HG03469 (cell line): ENCODE data around the gene DNAJC3.
"Not testable (repeated sequence)": the region's sequence is repeated elsewhere in the genome, so short reads cannot be mapped to it uniquely, and the experiment has no call there.

ENCODE experiments used
- ATAC-seq: cut with Tn5 transposase; IDR thresholded peaks from one replicate; pipeline ENCODE4 v1.9.1; 2021; ENCODE audit warnings: mild to moderate bottlenecking, moderate library complexity, moderate number of reproducible peaks; ENCODE audit not compliant: unreplicated experiment

DNAJC3 gene

DNA sequence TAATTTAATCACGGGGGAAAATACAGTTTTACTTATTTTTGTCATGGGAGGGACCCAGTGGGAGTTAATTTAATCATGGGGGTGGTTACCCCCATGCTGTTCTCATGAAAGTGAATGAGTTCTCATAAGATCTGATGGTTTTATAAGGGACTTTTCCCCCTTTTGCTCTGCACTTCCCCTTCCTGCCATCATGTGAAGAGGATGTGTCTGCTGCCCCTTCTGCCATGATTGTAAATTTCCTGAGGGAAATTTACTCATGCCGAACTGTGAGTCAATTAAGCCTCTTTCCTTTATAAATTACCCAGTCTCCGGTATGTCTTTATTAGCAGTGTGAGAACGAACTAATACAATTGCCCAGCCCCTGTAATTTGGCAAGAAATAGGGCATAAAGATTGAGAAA lies 35.9 kb downstream of the DNAJC3 start:
- not testable (repeated sequence) for ATAC-seq

DNA sequence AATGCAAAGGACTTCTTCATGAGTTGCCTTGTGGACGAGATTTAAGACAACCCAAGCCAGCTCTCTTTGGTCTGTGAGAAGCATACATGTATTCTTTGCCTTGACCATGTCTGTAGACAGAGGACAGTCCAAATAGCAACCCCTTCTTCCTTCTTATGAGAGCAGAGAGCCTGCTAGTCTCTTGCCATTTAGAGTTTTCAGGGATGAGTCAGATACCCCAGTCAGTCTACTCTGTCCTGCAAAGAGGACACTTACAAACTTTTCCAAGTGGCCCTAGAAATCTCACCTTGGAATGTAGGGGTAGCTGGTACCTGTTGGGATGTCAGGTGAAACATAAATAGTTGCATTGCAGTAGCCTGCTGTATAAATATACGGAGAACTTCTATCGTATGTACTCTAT lies 36.7 kb downstream of the DNAJC3 start:
- no peak for ATAC-seq

- ATAC-seq: no peak
These were observed 37.3 kb downstream of the DNAJC3 start for GRCh38 chr13:95714142-95714832.

GRCh38 chr13:95716231-95716630 lies 39.3 kb downstream of the DNAJC3 start:
- no peak for ATAC-seq

DNA sequence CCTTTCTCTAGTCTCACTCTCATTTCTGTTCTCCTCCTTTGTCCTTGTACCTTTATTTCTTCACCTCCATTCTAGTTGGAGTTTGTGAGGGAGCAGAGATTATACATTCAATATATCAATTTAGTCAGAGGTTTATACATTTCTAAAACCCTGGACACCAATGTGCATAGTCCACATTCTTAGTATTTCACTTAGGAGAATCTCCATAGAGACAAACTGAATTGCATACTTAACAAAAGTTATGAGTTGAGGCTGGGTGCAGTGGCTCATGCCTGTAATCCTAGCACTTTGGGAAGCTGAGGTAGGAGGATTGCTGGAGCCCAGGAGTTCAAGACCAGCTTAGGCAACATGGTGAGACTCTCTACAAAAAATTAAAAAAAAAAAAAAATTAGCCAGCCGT lies 45.3 kb downstream of the DNAJC3 start:
- no peak for ATAC-seq

DNA sequence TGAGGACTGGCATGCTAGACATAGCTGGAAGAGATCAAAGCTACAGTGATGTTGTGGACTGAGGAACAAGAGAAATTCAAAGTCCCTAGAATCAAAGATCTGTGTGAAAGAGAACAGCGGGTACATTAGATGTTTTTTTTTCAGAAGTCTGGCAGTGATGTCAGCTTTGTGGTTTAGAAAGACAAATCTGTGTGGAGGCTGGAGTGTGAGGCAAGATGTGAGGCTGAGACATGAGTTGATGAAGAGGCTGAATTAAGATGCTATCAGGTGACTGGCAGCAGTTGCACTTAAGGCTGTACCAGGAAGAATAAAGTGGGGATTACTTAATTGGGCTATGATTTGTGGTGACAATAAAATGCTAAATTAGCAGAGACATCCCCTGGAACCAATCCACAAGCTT lies 46.5 kb downstream of the DNAJC3 start:
- ATAC-seq: no peak

DNA sequence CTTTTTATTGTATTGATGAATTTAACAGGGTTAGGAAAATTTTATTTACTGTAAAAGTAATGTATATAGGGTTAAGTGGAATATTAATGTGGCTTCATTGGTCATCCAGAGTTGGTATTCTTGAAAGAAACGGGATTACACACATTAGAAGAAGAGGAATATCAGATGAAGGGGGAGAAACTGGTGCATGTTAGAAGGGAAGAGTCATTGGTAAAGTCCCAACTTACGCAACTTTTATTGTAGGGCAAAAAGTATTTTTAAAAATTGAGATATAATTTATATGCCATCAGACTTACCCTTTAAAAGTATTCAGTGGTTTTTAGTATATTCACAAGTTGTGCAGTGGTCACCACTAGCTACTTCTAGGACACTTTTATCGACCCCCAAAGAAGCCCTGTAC lies 47.3 kb downstream of the DNAJC3 start:
- no peak for ATAC-seq

DNA sequence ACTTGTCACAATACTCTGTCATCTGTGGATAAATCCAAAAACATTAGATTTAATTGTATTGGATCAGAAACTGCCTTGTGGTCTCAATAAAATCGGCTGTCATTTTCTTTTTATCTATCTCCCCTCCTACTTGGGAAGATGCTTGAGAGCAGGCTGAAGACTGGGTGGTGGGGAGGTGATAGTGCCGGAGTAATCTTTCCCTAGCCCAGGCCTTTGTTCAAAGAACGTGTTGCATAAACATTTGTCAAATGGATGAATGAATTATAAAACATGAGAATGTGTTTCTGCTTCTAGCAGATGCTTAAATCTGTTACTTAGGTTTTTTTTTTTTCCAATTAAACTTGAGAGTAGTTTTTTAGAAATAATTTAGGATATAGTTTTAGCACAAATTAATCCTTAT lies 49.9 kb downstream of the DNAJC3 start:
- no peak for ATAC-seq

GRCh38 chr13:95728957-95729356 lies 52.0 kb downstream of the DNAJC3 start:
- no peak for ATAC-seq

DNA sequence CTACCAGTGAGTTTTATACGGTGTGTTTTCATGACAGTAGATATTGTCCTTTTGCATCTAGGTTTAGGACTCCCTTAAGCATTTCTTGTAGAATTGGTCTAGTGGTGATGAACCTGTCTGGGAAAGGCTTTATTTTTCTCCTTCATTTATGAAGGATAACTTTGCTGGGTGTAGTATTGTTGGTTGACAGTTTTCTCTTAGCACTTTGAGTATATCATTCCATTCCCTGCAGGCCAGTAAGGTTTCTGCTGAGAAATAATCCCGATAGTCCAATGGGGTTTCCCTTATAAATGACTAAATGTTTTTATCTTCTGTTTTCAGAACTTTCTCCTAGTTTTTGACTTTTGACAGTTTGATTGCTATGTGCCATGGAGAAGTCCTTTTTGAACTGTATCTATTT lies 57.2 kb downstream of the DNAJC3 start:
- no peak for ATAC-seq

- not testable (repeated sequence) for ATAC-seq
These were observed 63.4 kb downstream of the DNAJC3 start for GRCh38 chr13:95740071-95740978.

- no peak for ATAC-seq
These were observed 64.0 kb downstream of the DNAJC3 start for GRCh38 chr13:95740979-95741320.

GRCh38 chr13:95741584-95742563 lies 64.9 kb downstream of the DNAJC3 start:
- no peak for ATAC-seq

- ATAC-seq: no peak
These were observed 66.3 kb downstream of the DNAJC3 start for GRCh38 chr13:95743192-95743591.

DNA sequence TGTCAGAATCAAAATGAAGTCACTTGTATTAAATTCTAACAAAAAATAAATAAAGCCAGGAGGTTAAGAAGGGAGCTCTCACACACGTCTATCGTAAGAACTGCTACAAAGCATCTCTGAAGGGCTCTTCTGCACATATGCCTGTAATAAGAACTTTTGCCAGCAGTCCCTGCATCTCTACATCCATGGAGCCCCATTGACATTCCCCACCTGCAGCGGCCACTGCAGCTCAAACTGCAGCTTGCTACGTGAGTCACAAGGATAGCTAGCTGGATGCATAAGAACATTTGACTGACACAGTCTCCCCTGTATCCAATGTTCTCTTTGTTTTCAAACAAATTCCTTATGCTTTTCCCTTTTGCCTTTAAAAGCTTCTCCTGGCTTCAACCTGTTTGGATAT lies 68.3 kb downstream of the DNAJC3 start:
- ATAC-seq: no peak

DNA sequence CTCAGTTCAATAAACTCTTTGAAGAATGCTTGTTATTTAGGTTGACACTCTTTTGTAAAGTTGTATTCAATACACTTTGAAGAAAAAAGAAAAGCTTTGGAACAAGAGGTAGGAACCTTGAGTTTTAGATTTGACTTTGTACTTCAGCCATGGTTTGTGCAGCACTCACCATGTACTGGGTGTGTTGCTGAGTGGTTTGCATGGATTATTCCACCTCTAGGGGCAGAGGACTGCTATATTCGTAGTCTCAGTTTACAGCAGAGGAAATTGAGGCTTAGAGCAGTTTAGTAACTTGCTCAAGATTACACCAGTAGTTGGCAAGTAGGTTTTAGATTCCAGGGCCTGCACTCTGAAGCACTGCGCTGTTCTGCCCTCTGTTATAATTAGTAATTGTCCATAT lies 68.8 kb downstream of the DNAJC3 start:
- no peak for ATAC-seq

DNA sequence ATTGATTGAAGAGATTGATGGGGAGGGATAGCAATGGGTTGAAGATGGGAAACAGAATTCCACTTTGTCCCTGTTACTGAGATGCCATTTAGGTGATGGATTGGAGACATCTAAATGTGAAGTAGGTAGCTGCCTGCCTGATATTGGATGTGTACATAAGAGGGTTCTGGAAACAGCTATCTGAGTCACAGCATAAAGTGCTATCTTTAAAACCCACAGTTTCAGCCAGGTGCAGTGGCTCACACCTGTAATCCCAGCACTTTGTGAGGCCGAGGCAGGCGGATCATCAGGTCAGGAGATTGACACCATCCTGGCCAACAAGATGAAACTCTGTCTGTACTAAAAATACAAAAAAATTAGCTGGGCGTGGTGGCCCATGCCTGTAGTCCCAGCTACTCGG lies 72.6 kb downstream of the DNAJC3 start:
- no peak for ATAC-seq

GRCh38 chr13:95752677-95753076 lies 75.7 kb downstream of the DNAJC3 start:
- no peak for ATAC-seq

- no peak for ATAC-seq
These were observed 77.1 kb downstream of the DNAJC3 start for GRCh38 chr13:95754069-95754468.

DNA sequence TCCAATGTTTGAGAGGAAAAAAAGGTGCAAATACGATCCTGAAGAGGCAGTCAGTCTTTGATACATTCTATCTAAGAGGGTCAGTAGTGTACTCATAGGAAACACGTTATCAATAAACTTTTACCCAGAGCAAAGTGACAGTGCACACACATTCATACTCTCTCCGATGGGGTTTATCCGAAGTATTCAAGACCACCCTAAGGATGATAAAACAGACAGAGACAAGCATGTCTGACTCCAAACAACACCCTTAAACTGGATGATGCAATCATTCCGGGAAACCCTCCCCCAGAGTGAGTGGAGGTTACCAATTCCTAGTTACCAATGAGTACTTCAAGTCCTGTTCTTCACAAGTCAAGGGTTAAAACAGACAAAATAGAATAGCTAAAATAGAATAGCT lies 79.1 kb downstream of the DNAJC3 start:
- no peak for ATAC-seq

DNA sequence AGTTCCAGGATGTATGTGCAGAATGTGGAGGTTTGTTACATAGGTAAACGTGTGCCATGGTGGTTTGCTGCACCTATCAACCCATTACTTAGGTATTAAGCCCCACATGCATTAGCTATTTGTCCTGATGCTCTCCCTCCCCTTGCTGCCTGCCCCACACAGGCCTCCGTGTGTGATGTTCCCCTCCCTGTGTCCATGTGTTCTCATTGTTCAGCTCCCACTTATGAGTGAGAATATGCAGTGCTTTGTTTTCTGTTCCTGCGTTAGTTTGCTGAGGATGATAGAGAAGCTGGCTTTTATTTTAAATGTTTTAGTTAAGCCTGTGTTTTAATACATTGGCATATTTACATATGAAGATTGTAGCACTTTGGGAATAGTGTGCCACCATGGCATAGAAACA lies 85.7 kb downstream of the DNAJC3 start:
- ATAC-seq: not testable (repeated sequence)
